Measurements from ENCODE around the gene MAIP1. TPM values are rescaled to one million over a fixed set of nuclear protein-coding genes. Genes with fewer than 3 reads are reported as not detected.

MAIP1 gene
- total RNA-seq, 3 donors from 2014 or later, result 18.1 to 26.6 (median 22.9) TPM

DNA sequence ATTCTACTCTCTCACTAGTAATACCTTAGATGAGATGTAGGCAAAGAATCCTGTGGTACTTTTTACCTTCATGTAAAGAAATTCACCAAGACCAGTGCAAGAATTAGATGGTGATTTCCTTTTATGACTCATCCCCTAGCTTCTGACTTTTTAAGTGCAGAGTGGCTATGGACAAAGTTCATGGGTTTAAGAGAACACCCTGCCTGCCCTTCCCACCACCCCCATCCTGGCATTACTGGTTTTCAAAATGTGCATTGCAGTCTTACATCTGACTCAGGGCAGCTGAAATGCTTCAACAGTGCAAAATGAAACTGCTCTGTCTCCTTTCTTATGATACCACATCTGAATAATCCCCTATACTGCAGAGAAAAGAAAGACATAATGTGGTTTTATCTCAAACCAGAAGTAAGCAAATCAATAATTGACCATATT is 22.6 kb downstream of the MAIP1 start:
- ATAC-seq, result peak; percentile 96
- intact Hi-C loops (cut with DNase I, micrococcal nuclease), result no loop called here
- TF ChIP-seq, protein P1, sequence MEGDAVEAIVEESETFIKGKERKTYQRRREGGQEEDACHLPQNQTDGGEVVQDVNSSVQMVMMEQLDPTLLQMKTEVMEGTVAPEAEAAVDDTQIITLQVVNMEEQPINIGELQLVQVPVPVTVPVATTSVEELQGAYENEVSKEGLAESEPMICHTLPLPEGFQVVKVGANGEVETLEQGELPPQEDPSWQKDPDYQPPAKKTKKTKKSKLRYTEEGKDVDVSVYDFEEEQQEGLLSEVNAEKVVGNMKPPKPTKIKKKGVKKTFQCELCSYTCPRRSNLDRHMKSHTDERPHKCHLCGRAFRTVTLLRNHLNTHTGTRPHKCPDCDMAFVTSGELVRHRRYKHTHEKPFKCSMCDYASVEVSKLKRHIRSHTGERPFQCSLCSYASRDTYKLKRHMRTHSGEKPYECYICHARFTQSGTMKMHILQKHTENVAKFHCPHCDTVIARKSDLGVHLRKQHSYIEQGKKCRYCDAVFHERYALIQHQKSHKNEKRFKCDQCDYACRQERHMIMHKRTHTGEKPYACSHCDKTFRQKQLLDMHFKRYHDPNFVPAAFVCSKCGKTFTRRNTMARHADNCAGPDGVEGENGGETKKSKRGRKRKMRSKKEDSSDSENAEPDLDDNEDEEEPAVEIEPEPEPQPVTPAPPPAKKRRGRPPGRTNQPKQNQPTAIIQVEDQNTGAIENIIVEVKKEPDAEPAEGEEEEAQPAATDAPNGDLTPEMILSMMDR (IDR thresholded peaks at IDR 0.05), result no peak
- Histone ChIP-seq H3K4me1 (ENCODE audit: low read depth) (peaks cover 15% of the 10 kb centered on the region), H3K36me3 (ENCODE audit: low read depth) (no peaks in the 10 kb centered on the region), H3K4me3 (no peak overlapping the region), H3K9me3 (no peaks in the 10 kb centered on the region)
- peak in 1 of 3 donors; percentile 65 for DNase-seq

DNA sequence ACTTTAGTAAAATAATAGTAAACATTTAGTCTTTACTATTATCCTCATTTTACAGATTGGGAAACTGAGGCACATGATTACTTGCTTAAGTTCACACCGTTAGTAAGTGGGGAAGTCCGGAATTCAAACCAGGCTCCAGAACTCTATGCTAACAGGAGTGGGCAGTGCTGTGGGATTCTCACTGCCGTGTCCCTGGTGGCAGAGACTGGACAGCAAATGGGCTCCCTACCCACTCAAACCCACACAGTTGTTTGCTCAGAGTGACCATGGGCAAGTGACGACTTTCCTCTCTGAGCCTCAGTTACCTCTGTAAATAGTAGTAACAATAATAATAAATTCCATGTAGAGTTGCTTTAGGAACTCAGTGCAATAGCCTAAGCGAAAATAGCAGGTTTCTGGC is 24.0 kb downstream of the MAIP1 start:
- intact Hi-C loops (cut with DNase I, micrococcal nuclease), result no loop called here
- ATAC-seq (no peak), DNase-seq (no peak)
- Histone ChIP-seq H3K9me3 (no peaks in the 10 kb centered on the region), H3K4me3 (no peak overlapping the region), H3K4me1 (ENCODE audit: low read depth) (peaks cover 15% of the 10 kb centered on the region), H3K36me3 (ENCODE audit: low read depth) (no peaks in the 10 kb centered on the region)
- TF ChIP-seq, protein P1 (IDR thresholded peaks at IDR 0.05), result no peak

DNA sequence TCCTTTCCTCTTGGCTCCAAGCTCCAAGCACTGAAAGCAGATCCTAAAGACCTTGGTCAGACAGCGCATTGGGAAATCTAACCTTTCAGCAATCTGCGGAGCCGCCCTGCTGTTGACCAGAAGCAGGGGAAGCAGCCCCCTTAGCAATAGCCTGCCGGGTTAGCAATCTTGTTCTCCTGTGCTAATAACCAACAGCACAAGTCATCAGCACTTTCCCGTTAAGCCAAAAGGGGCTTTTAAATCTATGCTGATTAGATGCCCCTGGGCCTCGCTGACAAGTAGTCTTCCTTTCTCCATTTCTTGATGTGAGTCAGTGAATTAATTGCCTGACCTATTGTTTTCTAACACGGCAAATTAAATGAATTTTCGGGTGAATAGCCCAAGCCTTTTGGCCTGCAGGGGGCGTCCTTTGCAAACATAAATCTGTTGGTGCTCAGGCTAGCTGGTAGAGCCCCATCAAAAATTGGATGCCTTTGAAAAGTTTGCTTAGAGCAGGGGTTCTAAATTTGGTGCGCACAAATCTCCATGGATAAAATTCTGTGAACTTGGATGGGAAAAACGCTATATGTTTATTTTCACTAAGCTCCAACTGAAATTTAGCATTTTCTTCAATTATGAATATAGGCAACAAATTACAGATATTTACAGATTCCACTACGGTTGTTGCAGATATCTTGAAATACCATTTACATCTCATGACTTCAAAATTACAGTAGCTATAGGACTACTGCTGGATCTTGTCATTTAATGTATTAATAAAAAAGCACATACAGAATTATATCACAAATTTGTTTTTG is 24.6 kb downstream of the MAIP1 start:
- TF ChIP-seq, protein P1 (IDR thresholded peaks at IDR 0.05), result peak; percentile 75
- Histone ChIP-seq H3K4me1 (ENCODE audit: low read depth) (peaks cover 15% of the 10 kb centered on the region), H3K4me3 (no peak overlapping the region), H3K9me3 (no peaks in the 10 kb centered on the region), H3K36me3 (ENCODE audit: low read depth) (no peaks in the 10 kb centered on the region)
- ATAC-seq, result peak; percentile 71
- intact Hi-C loops (cut with DNase I, micrococcal nuclease), result loop anchor here (5.0 to 10.0 kb wide), 3 partner anchors 145 to 502 kb away; no protein-coding TSS in a partner anchor
- DNase-seq, result peak; percentile 68 to 98 (median 87)

DNA sequence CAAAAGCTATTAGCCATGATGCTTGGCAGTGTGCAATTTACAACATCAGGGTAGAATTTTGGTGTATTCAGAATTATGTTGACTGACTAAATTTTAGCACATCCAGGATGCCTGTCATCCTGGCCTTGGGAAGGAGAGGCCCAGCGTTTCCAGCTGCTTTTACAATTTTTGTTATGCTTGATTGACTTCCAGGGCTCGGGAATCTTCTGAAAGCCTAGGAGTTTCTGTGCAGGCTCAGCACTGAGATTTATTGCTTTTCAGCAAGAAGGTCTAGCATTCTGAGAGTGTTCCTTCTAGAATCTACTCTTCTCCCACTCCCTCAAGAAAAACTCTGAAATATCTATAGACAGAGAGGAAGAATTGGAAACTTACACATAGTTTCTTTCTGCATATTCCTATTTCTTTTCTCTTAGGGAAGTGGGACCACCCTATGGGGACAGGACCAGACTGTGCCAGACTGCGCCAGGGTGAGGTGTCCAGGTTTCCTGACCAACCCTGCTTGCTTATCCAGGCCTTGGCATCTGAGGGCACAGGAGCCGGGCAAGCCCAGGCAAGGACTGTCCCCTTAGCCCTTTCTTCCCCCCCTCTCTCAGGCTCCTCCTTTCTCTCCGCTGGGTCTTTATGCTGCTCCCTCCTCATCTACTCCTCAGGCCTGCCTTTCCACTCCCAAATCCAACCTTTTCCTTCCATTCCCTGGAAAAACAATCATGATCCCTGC is 26.9 kb downstream of the MAIP1 start:
- DNase-seq, result no peak
- no peak for ATAC-seq
- Histone ChIP-seq H3K9me3 (no peaks in the 10 kb centered on the region), H3K4me1 (ENCODE audit: low read depth) (peaks cover 15% of the 10 kb centered on the region), H3K36me3 (ENCODE audit: low read depth) (no peaks in the 10 kb centered on the region), H3K4me3 (no peak overlapping the region)
- TF ChIP-seq, protein P1 (IDR thresholded peaks at IDR 0.05), result no peak
- intact Hi-C loops (cut with DNase I, micrococcal nuclease), result loop anchor here (5.0 to 10.0 kb wide), 3 partner anchors 143 to 500 kb away; no protein-coding TSS in a partner anchor

DNA sequence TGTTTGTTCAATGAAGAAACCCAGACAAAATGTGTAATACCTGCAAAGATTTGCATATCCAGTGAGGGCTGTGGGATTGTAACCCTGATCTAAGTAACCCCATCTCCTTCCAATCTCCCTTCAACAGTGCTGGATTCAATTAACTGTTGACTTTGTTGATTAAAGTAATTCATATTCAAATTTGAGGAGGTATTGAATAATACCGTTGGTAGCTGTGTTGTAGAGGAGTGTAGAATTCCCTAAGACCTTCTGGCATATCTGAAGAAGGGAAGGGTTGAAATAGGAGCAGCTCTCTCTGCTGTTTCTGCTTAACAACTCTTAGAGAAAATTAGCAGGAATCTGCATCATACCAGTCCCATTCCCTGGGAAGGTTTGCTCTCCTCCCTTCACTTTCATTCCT is 28.2 kb downstream of the MAIP1 start:
- peaks cover 5% of the 10 kb centered on the region for H3K4me1 ChIP-seq (ENCODE audit: low read depth)
- intact Hi-C loops (cut with DNase I, micrococcal nuclease), result loop anchor here (5.0 to 10.0 kb wide), 3 partner anchors 141 to 499 kb away; no protein-coding TSS in a partner anchor
- no peak overlapping the region for H3K4me3 ChIP-seq
- no peak for DNase-seq
- no peaks in the 10 kb centered on the region for H3K36me3 ChIP-seq (ENCODE audit: low read depth)
- no peak for ATAC-seq
- no peaks in the 10 kb centered on the region for H3K9me3 ChIP-seq
- TF ChIP-seq, protein P1 (IDR thresholded peaks at IDR 0.05), result no peak

Data from mucosa of descending colon (tissue), 3 donors.